Stimulated activated memory B cell treated with anti-CD40 and anti-IgM and Interleukin-4, amounts not matched to agents 10 μg/mL and 1 μg/mL and 100 μg/mL, for 72 hours (primary cell): ENCODE data around the gene ATAT1.
A peak's percentile ranks its signal among the peaks of the same experiment; 100 is the strongest.

Source experiments
- ATAC-seq: fragments of 150-1000 bp; cut with Tn5 transposase; 2 replicates; pipeline ENCODE4 v1.10.0; 2021
- H3K27ac Mint-ChIP-seq: one replicate; pipeline ENCODE4 v1.8.0; 2022; ENCODE audit warnings: mild to moderate bottlenecking, mixed read lengths
- H3K27me3 Mint-ChIP-seq: one replicate; pipeline ENCODE4 v1.8.0; 2022; ENCODE audit warnings: mixed read lengths
- H3K36me3 Mint-ChIP-seq: one replicate; pipeline ENCODE4 v1.8.0; 2022; ENCODE audit warnings: mixed read lengths
- H3K4me1 Mint-ChIP-seq: one replicate; pipeline ENCODE4 v1.8.0; 2022; ENCODE audit warnings: mixed read lengths
- H3K4me3 Mint-ChIP-seq: one replicate; pipeline ENCODE4 v1.8.0; 2022; ENCODE audit warnings: mild to moderate bottlenecking, moderate library complexity, mixed read lengths
- H3K9me3 Mint-ChIP-seq: one replicate; pipeline ENCODE4 v1.8.0; 2022; ENCODE audit warnings: mixed read lengths

Gene ATAT1

GRCh38 chr6:30683183-30683979 lies 56.7 kb downstream of the ATAT1 start:
- H3K9me3 Mint-ChIP-seq: no peaks in the 10 kb centered on the region
- H3K36me3 Mint-ChIP-seq: peaks cover 65% of the 10 kb centered on the region
- peaks cover 66% of the 10 kb centered on the region for H3K4me1 Mint-ChIP-seq
- H3K27me3 Mint-ChIP-seq: no peaks in the 10 kb centered on the region
- H3K27ac Mint-ChIP-seq: peak overlapping the region; percentile 86
- ATAC-seq: no peak
- H3K4me3 Mint-ChIP-seq: peak overlapping the region; percentile 89

DNA sequence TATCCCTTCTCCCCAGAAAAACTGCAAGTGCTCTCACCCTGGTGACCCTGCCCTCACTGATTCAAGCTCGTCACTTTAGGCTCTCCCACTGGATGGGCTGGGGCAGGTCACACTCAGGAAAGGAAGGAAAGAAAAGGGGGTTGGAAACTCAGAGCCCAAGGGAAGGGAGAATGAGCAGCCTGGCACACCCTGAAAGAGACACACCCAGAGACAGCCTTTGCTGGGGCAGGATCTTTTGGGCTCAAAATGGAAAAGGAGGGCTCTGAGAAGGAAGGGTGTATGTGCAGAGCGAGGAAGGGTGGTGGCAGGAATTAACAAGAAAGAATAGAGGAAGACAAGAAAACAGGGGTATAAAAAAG lies 57.3 kb downstream of the ATAT1 start:
- peaks cover 68% of the 10 kb centered on the region for H3K4me1 Mint-ChIP-seq
- peaks cover 61% of the 10 kb centered on the region for H3K36me3 Mint-ChIP-seq
- peak overlapping the region; percentile 86 for H3K27ac Mint-ChIP-seq
- no peaks in the 10 kb centered on the region for H3K9me3 Mint-ChIP-seq
- peak overlapping the region; percentile 89 for H3K4me3 Mint-ChIP-seq
- H3K27me3 Mint-ChIP-seq: no peaks in the 10 kb centered on the region
- ATAC-seq: no peak

DNA sequence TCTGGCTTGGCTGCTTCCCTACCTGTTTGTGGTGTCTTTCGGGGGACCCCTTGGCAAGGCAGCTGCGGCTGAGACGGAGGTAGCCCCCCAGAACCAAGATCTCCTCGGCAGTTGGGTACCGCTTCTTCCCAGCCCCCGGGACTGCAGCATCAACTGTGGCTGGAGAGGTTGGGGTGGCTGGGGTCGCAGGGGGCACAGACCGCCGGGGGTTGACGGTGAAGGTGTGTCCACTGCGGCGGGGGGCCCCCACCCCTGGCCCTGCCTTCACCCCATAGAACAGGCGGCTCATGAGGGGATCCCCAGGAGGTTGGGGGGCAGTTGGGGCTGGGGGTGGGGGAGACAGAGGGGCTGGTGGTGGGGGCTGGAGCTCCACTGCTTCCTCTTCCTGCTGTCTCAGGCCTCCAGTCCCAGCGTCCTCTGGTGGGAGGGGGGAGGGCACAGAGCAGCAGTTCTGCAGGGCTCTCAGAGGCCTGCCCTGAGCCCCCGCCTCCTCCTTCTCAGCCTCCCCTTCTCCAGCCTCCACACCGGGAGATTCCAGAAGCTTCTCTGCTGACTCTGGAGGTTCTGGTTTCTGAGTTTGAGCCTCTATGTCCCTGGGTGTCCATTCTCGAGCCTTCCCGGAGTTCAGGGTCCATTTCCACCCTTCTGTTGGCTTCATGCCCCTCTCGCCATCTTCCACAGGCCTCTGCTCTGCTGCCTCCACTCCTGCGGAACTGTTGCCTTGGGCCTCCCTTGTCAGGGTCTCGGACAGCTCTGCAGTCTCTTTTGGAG lies 57.9 kb downstream of the ATAT1 start:
- no peak for ATAC-seq
- Mint-ChIP-seq H3K27me3 (no peaks in the 10 kb centered on the region), H3K4me1 (peaks cover 68% of the 10 kb centered on the region), H3K36me3 (peaks cover 57% of the 10 kb centered on the region), H3K4me3 (peak overlapping the region; percentile 89), H3K27ac (peak overlapping the region; percentile 86), H3K9me3 (no peaks in the 10 kb centered on the region)

GRCh38 chr6:30685157-30686008 lies 58.7 kb downstream of the ATAT1 start:
- H3K9me3 Mint-ChIP-seq: no peaks in the 10 kb centered on the region
- no peak for ATAC-seq
- H3K27ac Mint-ChIP-seq: peak overlapping the region; percentile 86
- H3K4me3 Mint-ChIP-seq: peak overlapping the region; percentile 89
- H3K27me3 Mint-ChIP-seq: no peaks in the 10 kb centered on the region
- peaks cover 51% of the 10 kb centered on the region for H3K36me3 Mint-ChIP-seq
- H3K4me1 Mint-ChIP-seq: peaks cover 68% of the 10 kb centered on the region

GRCh38 chr6:30686009-30686907 lies 59.6 kb downstream of the ATAT1 start, which contains the start of gene PPP1R18:
PPP1R18 (minus strand) TSS chr6:30686645; CDS start chr6:30686018, 627 bp downstream.
- Mint-ChIP-seq H3K27me3 (no peaks in the 10 kb centered on the region), H3K4me1 (peaks cover 66% of the 10 kb centered on the region), H3K36me3 (peaks cover 45% of the 10 kb centered on the region), H3K27ac (peak within 1 kb of the TSS; percentile 86), H3K4me3 (peak within 1 kb of the TSS; percentile 89), H3K9me3 (no peaks in the 10 kb centered on the region)
- peak; percentile 60 for ATAC-seq

DNA sequence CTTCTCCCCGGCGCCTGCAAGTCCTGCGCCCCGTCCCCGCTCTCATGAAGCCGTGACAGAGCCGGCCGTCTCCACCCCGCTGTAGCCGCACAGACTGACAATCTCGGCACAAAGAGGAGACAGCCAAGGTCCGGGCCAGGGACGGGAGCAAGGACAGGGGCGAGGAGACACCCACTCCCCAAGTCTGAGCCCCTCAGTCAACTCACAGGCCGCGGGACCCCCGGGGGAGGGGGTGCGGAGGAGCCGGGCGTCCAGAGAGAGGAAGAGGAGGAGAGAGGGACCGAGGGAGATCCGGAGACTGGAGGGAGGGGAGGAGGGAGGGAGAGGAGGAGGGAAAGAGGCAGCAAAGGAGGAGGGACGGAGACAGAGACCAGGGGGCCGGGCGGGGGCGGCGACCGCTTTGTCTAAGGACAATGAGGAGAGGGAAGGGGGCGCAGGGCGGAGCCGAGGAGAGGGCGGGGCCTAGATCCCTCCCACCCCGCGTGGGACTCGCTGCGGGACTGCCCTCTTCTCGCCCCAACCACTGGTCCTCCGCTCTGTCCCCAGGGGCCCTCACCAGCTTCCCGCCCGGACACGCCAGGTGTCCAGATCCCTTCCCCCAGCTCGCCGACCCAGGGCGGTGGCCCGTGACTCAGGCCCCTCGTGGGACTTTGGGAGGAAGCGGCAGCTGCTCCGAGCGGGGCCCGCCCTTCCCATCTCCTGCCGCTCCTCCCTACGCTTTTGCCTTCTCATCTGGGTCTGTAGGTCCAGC lies 60.4 kb downstream of the ATAT1 start:
- Mint-ChIP-seq H3K36me3 (peaks cover 37% of the 10 kb centered on the region), H3K9me3 (no peaks in the 10 kb centered on the region), H3K4me1 (peaks cover 65% of the 10 kb centered on the region), H3K4me3 (peak overlapping the region; percentile 89), H3K27ac (peak overlapping the region; percentile 86), H3K27me3 (no peaks in the 10 kb centered on the region)
- peak; percentile 77 for ATAC-seq

- H3K4me1 Mint-ChIP-seq: peaks cover 57% of the 10 kb centered on the region
- no peaks in the 10 kb centered on the region for H3K9me3 Mint-ChIP-seq
- no peaks in the 10 kb centered on the region for H3K27me3 Mint-ChIP-seq
- peak overlapping the region; percentile 89 for H3K4me3 Mint-ChIP-seq
- H3K36me3 Mint-ChIP-seq: peaks cover 29% of the 10 kb centered on the region
- ATAC-seq: no peak
- peak overlapping the region; percentile 86 for H3K27ac Mint-ChIP-seq
These were observed 61.2 kb downstream of the ATAT1 start for GRCh38 chr6:30687659-30688431.

GRCh38 chr6:30688569-30688968 lies 61.9 kb downstream of the ATAT1 start:
- peak; percentile 29 for ATAC-seq
- no peaks in the 10 kb centered on the region for H3K27me3 Mint-ChIP-seq
- H3K4me1 Mint-ChIP-seq: peaks cover 56% of the 10 kb centered on the region
- peak overlapping the region; percentile 86 for H3K27ac Mint-ChIP-seq
- peaks cover 26% of the 10 kb centered on the region for H3K36me3 Mint-ChIP-seq
- peak overlapping the region; percentile 89 for H3K4me3 Mint-ChIP-seq
- no peaks in the 10 kb centered on the region for H3K9me3 Mint-ChIP-seq

GRCh38 chr6:30689022-30689865 lies 62.6 kb downstream of the ATAT1 start:
- Mint-ChIP-seq H3K36me3 (peaks cover 21% of the 10 kb centered on the region), H3K27me3 (no peaks in the 10 kb centered on the region), H3K4me3 (peak overlapping the region; percentile 89), H3K4me1 (peaks cover 56% of the 10 kb centered on the region), H3K27ac (peak overlapping the region; percentile 86), H3K9me3 (no peaks in the 10 kb centered on the region)
- no peak for ATAC-seq

DNA sequence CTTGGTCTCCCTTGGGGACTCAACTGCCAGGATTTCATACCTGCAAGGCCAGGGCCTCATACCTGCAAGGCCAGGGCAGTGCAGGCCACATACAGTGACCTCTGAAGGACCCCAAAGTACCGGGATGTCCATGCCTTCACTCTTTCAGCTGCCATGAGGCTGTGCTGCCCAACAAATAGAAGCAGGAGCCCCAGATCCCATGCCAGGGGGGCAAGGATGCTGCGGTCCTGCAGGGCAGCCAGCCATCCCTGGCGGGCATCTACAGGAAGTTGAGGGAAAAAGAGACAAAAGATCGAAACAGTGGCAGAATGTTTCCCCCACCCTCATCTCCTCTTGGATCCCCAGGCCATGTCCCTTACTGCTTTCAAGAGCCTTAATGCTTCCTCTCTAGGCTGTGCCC lies 63.3 kb downstream of the ATAT1 start:
- H3K27me3 Mint-ChIP-seq: no peaks in the 10 kb centered on the region
- H3K9me3 Mint-ChIP-seq: no peaks in the 10 kb centered on the region
- H3K4me1 Mint-ChIP-seq: peaks cover 54% of the 10 kb centered on the region

DNA sequence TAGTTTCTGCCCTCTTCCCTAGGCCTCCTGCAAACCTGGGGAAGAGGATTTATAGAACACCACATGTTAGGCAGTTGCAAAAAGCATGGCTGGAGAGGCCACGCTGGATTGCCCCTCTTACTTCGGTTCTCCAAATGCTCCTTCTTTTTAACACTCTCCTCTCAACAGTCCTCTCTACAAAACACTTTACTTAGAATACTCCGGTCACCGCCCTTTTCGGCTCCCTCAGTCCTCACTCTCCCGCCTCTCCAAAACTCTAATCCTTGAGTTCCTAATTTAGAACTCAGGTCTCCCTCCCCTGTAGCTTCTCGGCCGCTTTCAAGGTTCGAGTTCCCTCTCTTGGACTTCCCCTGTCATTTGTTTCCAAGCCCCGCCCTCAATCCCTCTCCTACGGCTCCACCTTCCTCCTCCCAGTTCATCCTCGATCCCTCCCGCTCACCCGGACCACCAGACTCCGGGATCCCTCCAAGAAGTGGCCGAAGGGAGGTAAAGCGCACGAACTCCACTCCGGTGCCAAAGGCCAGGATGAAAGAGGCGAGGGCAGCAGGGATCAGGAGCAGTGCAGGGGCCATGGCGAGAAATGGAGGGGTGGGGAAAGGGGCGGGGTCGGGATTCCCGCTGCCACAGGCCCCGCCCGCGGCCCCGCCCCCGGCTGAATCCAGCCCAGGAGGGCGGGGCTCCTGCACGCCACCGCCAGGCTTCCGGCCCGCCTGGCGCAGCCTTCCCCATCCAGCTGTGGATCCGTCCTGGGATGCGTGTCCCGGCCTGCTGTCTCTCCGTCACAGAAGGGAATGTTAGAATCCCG lies 63.9 kb downstream of the ATAT1 start, which contains the start of gene NRM:
Gene NRM, minus strand, starts transcription at position 582 of the 805 bp plus-strand sequence. Its CDS starts 10 bp downstream, at position 572.
- H3K27ac Mint-ChIP-seq: peak within 1 kb of the TSS; percentile 86
- peaks cover 47% of the 10 kb centered on the region for H3K4me1 Mint-ChIP-seq
- no peaks in the 10 kb centered on the region for H3K9me3 Mint-ChIP-seq
- no peaks in the 10 kb centered on the region for H3K27me3 Mint-ChIP-seq
- H3K4me3 Mint-ChIP-seq: peak within 1 kb of the TSS; percentile 89
- ATAC-seq: peak; percentile 46
- peaks cover 9% of the 10 kb centered on the region for H3K36me3 Mint-ChIP-seq

More for the DNA sequence above, 63.3 kb downstream of the ATAT1 start:
- H3K4me3 Mint-ChIP-seq: peak overlapping the region; percentile 89
- H3K36me3 Mint-ChIP-seq: peaks cover 15% of the 10 kb centered on the region
- H3K27ac Mint-ChIP-seq: peak overlapping the region; percentile 86
- no peak for ATAC-seq
